ENCODE data around the gene AIP.

AIP gene

DNA sequence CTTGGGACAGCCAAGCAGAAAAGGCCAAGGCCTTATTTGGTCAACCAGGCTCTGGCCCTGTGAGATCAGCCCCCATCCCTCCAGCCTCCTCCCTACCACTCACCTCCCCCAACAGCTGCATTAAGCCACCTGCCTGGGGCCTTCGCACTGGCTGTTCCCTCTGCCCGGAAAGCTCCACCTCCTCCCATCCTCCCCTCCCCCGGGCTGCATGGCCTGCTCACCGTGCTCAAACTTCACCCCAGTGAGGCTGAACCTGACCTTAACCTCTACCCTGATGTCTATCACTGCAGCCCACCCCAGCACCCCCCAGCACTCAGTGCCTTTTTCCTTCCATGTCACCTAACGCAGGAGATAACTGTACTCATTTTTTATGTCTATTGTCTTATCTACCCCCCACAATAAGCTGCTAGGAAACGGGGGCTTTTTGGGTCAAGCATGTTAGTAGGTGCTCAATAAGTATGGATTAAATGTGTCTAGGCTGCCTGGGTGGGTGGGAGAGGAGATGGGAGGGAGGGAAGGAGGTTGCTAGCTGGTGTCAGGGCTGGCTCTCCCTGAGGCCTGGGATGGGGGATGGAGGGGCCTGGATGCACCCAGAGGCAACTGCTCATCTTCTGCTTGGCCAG, 46.3 kb upstream of the AIP start (continued):
- TF ChIP-seq, protein P1, sequence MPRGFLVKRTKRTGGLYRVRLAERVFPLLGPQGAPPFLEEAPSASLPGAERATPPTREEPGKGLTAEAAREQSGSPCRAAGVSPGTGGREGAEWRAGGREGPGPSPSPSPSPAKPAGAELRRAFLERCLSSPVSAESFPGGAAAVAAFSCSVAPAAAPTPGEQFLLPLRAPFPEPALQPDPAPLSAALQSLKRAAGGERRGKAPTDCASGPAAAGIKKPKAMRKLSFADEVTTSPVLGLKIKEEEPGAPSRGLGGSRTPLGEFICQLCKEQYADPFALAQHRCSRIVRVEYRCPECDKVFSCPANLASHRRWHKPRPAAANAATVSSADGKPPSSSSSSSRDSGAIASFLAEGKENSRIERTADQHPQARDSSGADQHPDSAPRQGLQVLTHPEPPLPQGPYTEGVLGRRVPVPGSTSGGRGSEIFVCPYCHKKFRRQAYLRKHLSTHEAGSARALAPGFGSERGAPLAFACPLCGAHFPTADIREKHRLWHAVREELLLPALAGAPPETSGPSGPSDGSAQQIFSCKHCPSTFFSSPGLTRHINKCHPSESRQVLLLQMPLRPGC (tag by site-specific recombination; IDR thresholded peaks at IDR 0.05), result no peak; the same call in 1 of the 2 replicates
- no peak for TF ChIP-seq ZNF555 (tag by site-specific recombination; conservative IDR thresholded peaks at IDR 0.05)
- 0 out of 2 replicates have a peak, but pooled peaks have one; percentile 42 for TF ChIP-seq ZSCAN23 (tag by site-specific recombination; IDR thresholded peaks at IDR 0.05)
- TF ChIP-seq ZNF768 (tag by site-specific recombination; IDR thresholded peaks at IDR 0.05), result no peak
- no peak for TF ChIP-seq ZNF658 (tag by site-specific recombination; IDR thresholded peaks at IDR 0.05)
- TF ChIP-seq, protein P2, sequence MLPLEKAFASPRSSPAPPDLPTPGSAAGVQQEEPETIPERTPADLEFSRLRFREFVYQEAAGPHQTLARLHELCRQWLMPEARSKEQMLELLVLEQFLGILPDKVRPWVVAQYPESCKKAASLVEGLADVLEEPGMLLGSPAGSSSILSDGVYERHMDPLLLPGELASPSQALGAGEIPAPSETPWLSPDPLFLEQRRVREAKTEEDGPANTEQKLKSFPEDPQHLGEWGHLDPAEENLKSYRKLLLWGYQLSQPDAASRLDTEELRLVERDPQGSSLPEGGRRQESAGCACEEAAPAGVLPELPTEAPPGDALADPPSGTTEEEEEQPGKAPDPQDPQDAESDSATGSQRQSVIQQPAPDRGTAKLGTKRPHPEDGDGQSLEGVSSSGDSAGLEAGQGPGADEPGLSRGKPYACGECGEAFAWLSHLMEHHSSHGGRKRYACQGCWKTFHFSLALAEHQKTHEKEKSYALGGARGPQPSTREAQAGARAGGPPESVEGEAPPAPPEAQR (tag by site-specific recombination; IDR thresholded peaks at IDR 0.05), result no peak
- TF ChIP-seq ZBTB8A (tag by site-specific recombination; IDR thresholded peaks at IDR 0.05), result 0 out of 2 replicates have a peak, but pooled peaks have one; percentile 24
- TF ChIP-seq EGR2 (tag by site-specific recombination; IDR thresholded peaks at IDR 0.05; ENCODE audit: low read depth), result peak; percentile 55; the same call in 1 of the 2 replicates
- no peak for TF ChIP-seq ZNF274 (IDR thresholded peaks at IDR 0.05; ENCODE audit: low read length)
- TF ChIP-seq ZNF274 (tag by site-specific recombination; IDR thresholded peaks at IDR 0.05; ENCODE audit: borderline replicate concordance), result no peak
- TF ChIP-seq ZNF24 (tag by site-specific recombination; IDR thresholded peaks at IDR 0.05), result peak; percentile 38; the same call in 1 of the 2 replicates
- TF ChIP-seq ZNF561 (tag by site-specific recombination; IDR thresholded peaks at IDR 0.05; ENCODE audit: borderline replicate concordance), result no peak
- TF ChIP-seq ZNF544 (tag by site-specific recombination; IDR thresholded peaks at IDR 0.05), result no peak
- no peak for TF ChIP-seq ZNF174 (tag by site-specific recombination; IDR thresholded peaks at IDR 0.05)
- peak; percentile 58; the same call in 1 of the 2 replicates for TF ChIP-seq ZBTB17 (tag by site-specific recombination; IDR thresholded peaks at IDR 0.05)
- TF ChIP-seq, protein P3, sequence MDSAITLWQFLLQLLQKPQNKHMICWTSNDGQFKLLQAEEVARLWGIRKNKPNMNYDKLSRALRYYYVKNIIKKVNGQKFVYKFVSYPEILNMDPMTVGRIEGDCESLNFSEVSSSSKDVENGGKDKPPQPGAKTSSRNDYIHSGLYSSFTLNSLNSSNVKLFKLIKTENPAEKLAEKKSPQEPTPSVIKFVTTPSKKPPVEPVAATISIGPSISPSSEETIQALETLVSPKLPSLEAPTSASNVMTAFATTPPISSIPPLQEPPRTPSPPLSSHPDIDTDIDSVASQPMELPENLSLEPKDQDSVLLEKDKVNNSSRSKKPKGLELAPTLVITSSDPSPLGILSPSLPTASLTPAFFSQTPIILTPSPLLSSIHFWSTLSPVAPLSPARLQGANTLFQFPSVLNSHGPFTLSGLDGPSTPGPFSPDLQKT (IDR thresholded peaks at IDR 0.05; ENCODE audit: borderline replicate concordance, low read depth, low read length), result no peak
- TF ChIP-seq ZNF548 (tag by site-specific recombination; IDR thresholded peaks at IDR 0.05), result no peak
- TF ChIP-seq, protein P4, sequence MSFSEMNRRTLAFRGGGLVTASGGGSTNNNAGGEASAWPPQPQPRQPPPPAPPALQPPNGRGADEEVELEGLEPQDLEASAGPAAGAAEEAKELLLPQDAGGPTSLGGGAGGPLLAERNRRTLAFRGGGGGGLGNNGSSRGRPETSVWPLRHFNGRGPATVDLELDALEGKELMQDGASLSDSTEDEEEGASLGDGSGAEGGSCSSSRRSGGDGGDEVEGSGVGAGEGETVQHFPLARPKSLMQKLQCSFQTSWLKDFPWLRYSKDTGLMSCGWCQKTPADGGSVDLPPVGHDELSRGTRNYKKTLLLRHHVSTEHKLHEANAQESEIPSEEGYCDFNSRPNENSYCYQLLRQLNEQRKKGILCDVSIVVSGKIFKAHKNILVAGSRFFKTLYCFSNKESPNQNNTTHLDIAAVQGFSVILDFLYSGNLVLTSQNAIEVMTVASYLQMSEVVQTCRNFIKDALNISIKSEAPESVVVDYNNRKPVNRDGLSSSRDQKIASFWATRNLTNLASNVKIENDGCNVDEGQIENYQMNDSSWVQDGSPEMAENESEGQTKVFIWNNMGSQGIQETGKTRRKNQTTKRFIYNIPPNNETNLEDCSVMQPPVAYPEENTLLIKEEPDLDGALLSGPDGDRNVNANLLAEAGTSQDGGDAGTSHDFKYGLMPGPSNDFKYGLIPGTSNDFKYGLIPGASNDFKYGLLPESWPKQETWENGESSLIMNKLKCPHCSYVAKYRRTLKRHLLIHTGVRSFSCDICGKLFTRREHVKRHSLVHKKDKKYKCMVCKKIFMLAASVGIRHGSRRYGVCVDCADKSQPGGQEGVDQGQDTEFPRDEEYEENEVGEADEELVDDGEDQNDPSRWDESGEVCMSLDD (tag by site-specific recombination; IDR thresholded peaks at IDR 0.05), result peak; percentile 49; the same call in 1 of the 2 replicates
- TF ChIP-seq ZNF404 (tag by site-specific recombination; IDR thresholded peaks at IDR 0.05), result no peak
- TF ChIP-seq ZSCAN30 (tag by site-specific recombination; IDR thresholded peaks at IDR 0.05), result no peak
- TF ChIP-seq YY2 (tag by site-specific recombination; IDR thresholded peaks at IDR 0.05), result no peak
- TF ChIP-seq, protein P5, sequence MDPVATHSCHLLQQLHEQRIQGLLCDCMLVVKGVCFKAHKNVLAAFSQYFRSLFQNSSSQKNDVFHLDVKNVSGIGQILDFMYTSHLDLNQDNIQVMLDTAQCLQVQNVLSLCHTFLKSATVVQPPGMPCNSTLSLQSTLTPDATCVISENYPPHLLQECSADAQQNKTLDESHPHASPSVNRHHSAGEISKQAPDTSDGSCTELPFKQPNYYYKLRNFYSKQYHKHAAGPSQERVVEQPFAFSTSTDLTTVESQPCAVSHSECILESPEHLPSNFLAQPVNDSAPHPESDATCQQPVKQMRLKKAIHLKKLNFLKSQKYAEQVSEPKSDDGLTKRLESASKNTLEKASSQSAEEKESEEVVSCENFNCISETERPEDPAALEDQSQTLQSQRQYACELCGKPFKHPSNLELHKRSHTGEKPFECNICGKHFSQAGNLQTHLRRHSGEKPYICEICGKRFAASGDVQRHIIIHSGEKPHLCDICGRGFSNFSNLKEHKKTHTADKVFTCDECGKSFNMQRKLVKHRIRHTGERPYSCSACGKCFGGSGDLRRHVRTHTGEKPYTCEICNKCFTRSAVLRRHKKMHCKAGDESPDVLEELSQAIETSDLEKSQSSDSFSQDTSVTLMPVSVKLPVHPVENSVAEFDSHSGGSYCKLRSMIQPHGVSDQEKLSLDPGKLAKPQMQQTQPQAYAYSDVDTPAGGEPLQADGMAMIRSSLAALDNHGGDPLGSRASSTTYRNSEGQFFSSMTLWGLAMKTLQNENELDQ (tag by site-specific recombination; IDR thresholded peaks at IDR 0.05; ENCODE audit: low read depth), result no peak
- TF ChIP-seq ZNF626 (tag by site-specific recombination; IDR thresholded peaks at IDR 0.05), result no peak
- no peak for TF ChIP-seq ZNF560 (tag by site-specific recombination; IDR thresholded peaks at IDR 0.05; ENCODE audit: borderline replicate concordance)
- no peak for TF ChIP-seq ZBTB48 (tag by site-specific recombination; IDR thresholded peaks at IDR 0.05)
- TF ChIP-seq ZBTB20 (tag by site-specific recombination; IDR thresholded peaks at IDR 0.05), result no peak
- no peak for TF ChIP-seq KLF7 (tag by site-specific recombination; IDR thresholded peaks at IDR 0.05; ENCODE audit: borderline replicate concordance)
- TF ChIP-seq ZNF830 (tag by site-specific recombination; IDR thresholded peaks at IDR 0.05; ENCODE audit: low read depth), result no peak
- TF ChIP-seq ZNF549 (tag by site-specific recombination; IDR thresholded peaks at IDR 0.05), result no peak
- no peak for TF ChIP-seq ZNF660 (tag by site-specific recombination; IDR thresholded peaks at IDR 0.05)

Data from HEK293 (cell line).